Measurements from ENCODE around the gene SYT14. TPM values are rescaled to one million over a fixed set of nuclear protein-coding genes. Genes with fewer than 3 reads are reported as not detected.
"Not testable (repeated sequence)": the region's sequence is repeated elsewhere in the genome, so short reads cannot be mapped to it uniquely, and the experiment has no call there.

The SYT14 gene
- total RNA-seq, 4 donors from 2014 or later = 0.11 to 0.42 (median 0.15) TPM

- no peak overlapping the region for H3K4me3 ChIP-seq
- WGBS = 59% methylated on average over 2 of the region's 2 CpGs
- H3K36me3 ChIP-seq = no peaks in the 10 kb centered on the region
- H3K4me1 ChIP-seq = no peaks in the 10 kb centered on the region
- TF ChIP-seq EP300 (IDR thresholded peaks at IDR 0.05) (no peak), POLR2AphosphoS5 (IDR thresholded peaks at IDR 0.05) (no peak), POLR2A (IDR thresholded peaks at IDR 0.05; ENCODE audit: low read depth) (no peak), CTCF (IDR thresholded peaks at IDR 0.05) (no peak)
- no peak for DNase-seq (ENCODE audit: extremely low spot score)
- intact Hi-C loops (cut with DNase I) = no loop called here
- H3K27ac ChIP-seq (replicated peaks in 1 of 4) = no peak overlapping the region
- no peaks in the 10 kb centered on the region for H3K27me3 ChIP-seq
- H3K9me3 ChIP-seq = no peaks in the 10 kb centered on the region
Measured at GRCh38 chr1:210185063-210185462, 247.0 kb downstream of the SYT14 start.

GRCh38 chr1:210187849-210188606 is 250.0 kb downstream of the SYT14 start:
- H3K36me3 ChIP-seq; H3K4me1 ChIP-seq; H3K27ac ChIP-seq (replicated peaks in 1 of 4); intact Hi-C loops (cut with DNase I); DNase-seq (ENCODE audit: extremely low spot score); H3K27me3 ChIP-seq; H3K9me3 ChIP-seq; H3K4me3 ChIP-seq: not testable (repeated sequence)
- WGBS = 94% methylated on average over 18 of the region's 18 CpGs

GRCh38 chr1:210189426-210189825 is 251.4 kb downstream of the SYT14 start:
- no peaks in the 10 kb centered on the region for H3K9me3 ChIP-seq
- no peak overlapping the region for H3K27ac ChIP-seq (replicated peaks in 1 of 4)
- DNase-seq (ENCODE audit: extremely low spot score) = no peak
- H3K27me3 ChIP-seq = no peaks in the 10 kb centered on the region
- intact Hi-C loops (cut with DNase I) = no loop called here
- no peaks in the 10 kb centered on the region for H3K36me3 ChIP-seq
- no peak for TF ChIP-seq EP300 (IDR thresholded peaks at IDR 0.05)
- no peak for TF ChIP-seq POLR2A (IDR thresholded peaks at IDR 0.05; ENCODE audit: low read depth)
- TF ChIP-seq CTCF (IDR thresholded peaks at IDR 0.05) = no peak
- no peak for TF ChIP-seq POLR2AphosphoS5 (IDR thresholded peaks at IDR 0.05)
- no peak overlapping the region for H3K4me3 ChIP-seq
- no peaks in the 10 kb centered on the region for H3K4me1 ChIP-seq
- WGBS = 89% methylated on average over 7 of the region's 7 CpGs

- TF ChIP-seq POLR2A (IDR thresholded peaks at IDR 0.05; ENCODE audit: low read depth) = no peak
- Histone ChIP-seq H3K4me3 (no peak overlapping the region), H3K27me3 (no peaks in the 10 kb centered on the region), H3K27ac (replicated peaks in 1 of 4) (no peak overlapping the region), H3K9me3 (peaks cover 0 to 14% (median 12%) of the 10 kb centered on the region in 4 donors), H3K36me3 (no peaks in the 10 kb centered on the region), H3K4me1 (no peaks in the 10 kb centered on the region)
- 84% methylated on average over 8 of the region's 8 CpGs for WGBS
- no peak for DNase-seq (ENCODE audit: extremely low spot score)
- intact Hi-C loops (cut with DNase I) = no loop called here
Measured at GRCh38 chr1:210195635-210196160, 257.7 kb downstream of the SYT14 start.

GRCh38 chr1:210196266-210196665 is 258.2 kb downstream of the SYT14 start:
- H3K27me3 ChIP-seq; H3K36me3 ChIP-seq; H3K4me3 ChIP-seq; H3K27ac ChIP-seq (replicated peaks in 1 of 4); DNase-seq (ENCODE audit: extremely low spot score); H3K4me1 ChIP-seq; intact Hi-C loops (cut with DNase I): not testable (repeated sequence)
- peaks cover 0 to 14% (median 12%) of the 10 kb centered on the region in 4 donors for H3K9me3 ChIP-seq
- WGBS = 93% methylated on average over 5 of the region's 5 CpGs

- peaks cover 0 to 14% (median 12%) of the 10 kb centered on the region in 4 donors for H3K9me3 ChIP-seq
- no peaks in the 10 kb centered on the region for H3K4me1 ChIP-seq
- DNase-seq (ENCODE audit: extremely low spot score) = no peak
- no peak overlapping the region for H3K4me3 ChIP-seq
- TF ChIP-seq POLR2A (IDR thresholded peaks at IDR 0.05; ENCODE audit: low read depth) (no peak), EP300 (IDR thresholded peaks at IDR 0.05) (no peak), CTCF (IDR thresholded peaks at IDR 0.05) (no peak), POLR2AphosphoS5 (IDR thresholded peaks at IDR 0.05) (no peak)
- intact Hi-C loops (cut with DNase I) = no loop called here
- H3K27ac ChIP-seq (replicated peaks in 1 of 4) = no peak overlapping the region
- H3K36me3 ChIP-seq = no peaks in the 10 kb centered on the region
- H3K27me3 ChIP-seq = no peaks in the 10 kb centered on the region
- 59% methylated on average over 3 of the region's 3 CpGs for WGBS
Measured at GRCh38 chr1:210198840-210199239, 260.8 kb downstream of the SYT14 start.
